Iris pigment epithelial cell (primary cell): ENCODE measurements around the gene MEF2A.
"Not testable (repeated sequence)": the region's sequence is repeated elsewhere in the genome, so short reads cannot be mapped to it uniquely, and the experiment has no call there.

Experiments used
- DNase-seq: peaks from one replicate; pipeline ENCODE4 v3.0.0-alpha.2; 2011; ENCODE audit warnings: low read depth

Gene MEF2A

DNA sequence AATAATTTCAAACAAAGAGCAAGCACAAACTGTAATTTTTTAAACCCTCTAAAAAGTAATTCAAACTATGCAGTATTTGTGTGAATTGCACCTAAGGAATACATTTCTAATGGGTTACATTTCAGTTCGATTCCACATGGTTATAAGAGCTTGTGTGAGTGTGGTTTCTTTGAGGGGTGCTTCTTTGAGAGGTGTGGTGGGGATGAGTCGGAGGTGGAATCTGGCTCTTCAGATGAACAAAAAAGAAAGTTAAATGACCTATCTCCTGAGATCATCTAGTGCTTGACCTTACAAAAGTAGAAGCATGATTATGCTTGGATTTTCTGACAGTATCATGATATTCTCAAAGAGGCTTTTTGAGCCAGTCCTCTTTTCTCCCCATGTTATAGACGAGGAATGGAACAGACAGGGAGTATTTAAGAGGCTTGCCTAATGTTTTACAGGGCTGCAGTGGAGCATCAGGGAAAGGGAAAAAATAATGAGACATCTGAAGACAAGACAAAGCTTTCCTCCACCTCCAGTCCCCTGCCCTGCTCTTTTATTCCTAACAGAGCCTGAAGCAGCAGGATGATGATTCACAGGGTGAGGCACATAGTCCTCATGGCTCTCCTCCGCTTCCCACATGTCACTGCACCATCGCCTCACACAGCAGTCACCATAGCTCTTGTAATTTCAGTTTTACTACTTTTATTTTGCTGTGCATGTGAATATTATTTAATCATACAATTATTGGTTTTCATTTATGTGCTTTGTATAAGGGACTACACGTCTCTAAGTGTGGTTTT is 85.4 kb downstream of the MEF2A start:
- peak; percentile 57 for DNase-seq

DNA sequence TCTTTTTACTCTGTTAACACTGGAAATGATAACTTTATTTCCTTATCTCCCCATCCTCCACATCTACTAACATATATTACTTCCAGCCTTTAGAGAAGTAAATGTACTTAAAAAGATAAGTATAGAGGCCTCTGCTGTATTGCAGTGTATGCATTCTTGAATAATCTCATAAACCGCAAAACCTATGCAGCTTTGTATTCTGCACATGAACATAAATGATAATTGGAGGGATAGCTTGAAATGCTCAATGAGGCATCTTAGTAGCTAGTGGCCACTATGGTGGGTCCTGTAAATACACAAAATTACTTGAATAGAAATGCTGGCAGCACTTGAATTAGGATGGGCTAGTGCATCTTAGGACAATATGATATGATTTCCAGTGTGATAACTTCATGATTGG is 90.4 kb downstream of the MEF2A start:
- no peak for DNase-seq

DNA sequence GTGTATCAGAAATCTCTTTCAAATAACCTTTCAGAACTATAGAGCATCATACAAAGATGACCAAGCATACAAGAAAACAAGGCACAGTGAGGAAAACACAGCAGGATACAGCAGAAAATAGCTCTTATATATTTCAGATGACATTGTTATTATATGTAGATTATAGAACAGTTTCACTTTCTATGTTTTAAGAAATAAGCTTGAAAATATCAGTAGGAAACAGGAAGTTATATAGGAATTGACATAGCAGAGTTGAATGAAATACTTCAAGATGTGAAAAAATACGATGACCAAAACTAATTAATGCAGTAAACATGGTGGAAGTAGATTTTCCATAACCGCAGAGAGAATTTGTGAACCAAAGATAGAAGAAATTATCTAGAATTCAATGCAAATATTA is 92.2 kb downstream of the MEF2A start:
- DNase-seq: no peak

DNA sequence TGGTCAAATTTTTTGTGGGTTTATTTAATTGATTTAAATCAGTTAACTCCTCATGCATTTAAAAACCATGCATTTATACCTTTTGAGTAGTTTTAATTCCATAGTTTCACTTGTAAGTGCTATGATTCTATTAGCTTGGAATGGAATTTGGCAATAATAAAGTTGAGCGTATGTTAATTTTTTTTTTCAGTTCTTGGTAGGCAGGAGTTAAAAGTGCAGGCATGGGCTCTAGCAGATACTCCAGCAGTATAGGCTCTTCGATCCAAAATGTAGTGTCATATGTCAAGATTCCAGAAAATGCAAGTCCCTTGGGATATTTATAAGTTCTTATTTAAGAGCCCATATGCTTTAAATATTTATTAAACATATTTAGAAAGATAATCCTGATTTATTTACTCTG is 97.1 kb downstream of the MEF2A start:
- DNase-seq: no peak

DNA sequence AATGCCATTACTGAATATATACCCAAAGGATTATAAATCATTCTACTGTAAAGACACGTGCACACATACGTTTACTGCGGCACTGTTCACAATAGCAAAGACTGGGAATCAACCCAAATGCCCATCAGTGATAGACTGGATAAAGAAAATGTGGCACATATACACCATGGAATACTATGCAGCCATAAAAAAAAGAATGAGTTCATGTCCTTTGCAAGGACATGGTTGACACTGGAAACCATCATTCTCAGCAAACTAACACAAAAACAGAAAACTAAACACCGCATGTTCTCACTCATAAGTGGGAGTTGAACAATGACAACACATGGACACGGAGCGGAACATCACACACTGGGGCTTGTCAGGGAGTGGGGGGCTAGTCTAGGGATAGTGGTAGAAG is 100.3 kb downstream of the MEF2A start:
- DNase-seq: not testable (repeated sequence)

DNA sequence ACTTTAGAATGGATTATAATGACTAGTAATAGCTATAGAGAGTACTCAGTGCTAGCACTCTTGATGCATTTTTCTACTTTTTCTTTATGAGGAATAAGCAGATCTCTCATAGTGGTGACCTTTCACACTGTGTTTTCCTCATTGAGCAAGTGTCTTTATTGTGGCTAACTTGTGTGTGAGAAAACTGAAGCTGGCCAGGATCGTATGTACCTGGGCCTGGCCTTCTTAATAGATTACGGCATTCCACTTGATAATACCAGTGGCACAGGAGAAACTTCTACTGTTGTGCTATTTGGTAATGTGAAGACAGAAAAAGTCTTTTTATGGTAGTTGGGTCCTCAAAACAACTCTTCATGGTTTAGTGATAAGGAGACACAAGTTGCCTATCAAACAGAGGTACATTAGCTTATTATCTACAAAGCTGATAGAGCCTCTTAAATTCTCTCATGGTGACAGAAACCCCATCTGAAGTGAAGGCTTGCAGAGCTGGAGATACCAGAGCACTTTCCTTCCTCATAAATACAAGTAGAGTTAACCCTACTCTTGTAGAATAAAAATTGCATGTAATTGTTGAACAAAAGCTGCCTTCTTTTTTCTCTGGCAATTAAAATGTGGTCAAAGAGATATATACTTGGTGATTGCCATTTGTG is 102.9 kb downstream of the MEF2A start:
- DNase-seq: no peak

DNA sequence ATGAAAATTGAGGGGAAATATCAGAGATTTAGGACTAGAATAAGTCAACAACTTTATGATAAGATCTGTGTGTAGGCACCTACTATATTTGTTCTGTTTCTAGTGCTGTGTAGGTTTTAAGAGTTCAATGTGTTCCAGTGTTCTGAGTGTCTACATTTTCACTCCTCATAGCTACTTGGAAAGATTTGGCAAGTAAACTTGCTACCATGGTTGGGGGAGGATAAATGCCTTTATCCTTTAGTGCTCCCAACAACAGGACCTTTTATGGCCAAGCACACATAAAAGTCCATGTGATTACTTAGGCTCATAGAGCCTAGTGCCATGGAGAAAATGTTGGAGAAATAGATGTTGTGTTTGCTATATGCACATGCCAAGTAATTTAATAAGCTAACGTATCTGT is 103.5 kb downstream of the MEF2A start:
- DNase-seq: no peak

DNA sequence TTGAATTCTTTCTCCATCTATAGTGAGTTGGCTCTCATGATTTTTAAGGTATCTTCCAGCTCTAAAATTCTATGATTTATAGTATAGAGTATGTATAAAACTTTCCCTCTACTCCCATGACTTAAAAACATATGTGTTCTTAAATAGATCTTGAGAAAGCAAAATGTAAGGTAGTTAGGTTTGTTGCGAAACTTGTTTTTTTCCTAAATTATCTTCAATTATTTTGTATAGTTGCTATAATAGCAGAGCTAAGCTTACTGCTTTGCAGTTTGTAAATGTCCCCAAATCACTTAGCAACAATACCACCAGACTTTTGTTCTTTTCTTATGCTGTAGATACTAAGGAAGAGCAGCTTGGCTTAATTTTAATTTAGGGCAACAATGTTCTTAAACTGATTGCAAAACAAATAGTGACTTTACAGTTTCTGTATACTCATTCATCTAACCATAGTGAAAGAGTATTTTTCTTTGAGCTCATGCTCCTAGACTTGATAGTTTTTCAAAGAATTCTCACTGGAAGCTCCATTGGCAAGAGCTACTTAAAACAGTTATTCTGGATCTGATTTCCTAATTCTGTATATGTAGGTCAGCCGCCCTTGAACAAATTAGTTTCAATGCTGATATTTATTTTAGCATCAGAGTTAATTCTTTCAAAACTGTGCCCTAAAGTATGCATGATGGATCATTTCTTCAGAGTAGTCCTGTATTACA is 106.3 kb downstream of the MEF2A start:
- DNase-seq: no peak

DNA sequence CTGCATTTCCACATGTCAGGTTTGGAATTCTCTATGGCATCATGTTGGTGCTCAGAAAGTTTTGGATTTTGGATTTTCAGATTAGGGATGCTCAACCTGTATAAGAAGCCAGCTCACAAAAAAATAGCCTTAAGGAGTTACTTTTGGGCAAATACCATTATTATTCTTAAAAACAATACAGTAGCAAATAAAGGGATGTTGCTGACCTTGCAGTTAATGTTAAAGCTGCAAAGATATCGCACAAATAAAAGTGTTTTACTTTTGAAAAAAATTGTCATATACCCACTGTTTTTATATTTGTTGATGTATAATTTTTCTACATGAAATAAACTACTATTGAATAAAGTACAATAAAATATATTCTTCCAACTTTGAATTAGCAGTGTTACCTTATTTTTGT is 107.3 kb downstream of the MEF2A start:
- no peak for DNase-seq

DNA sequence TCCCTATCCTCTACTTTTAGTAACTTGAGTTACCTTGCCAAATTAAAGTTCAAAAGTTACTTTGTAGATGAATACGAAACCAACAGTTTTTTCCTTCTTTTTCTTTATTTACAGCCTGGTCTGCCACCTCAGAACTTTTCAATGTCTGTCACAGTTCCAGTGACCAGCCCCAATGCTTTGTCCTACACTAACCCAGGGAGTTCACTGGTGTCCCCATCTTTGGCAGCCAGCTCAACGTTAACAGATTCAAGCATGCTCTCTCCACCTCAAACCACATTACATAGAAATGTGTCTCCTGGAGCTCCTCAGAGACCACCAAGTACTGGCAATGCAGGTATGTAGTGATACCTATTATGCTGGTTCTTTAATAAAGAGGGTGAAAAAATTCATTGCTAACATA is 108.5 kb downstream of the MEF2A start:
- DNase-seq: no peak

DNA sequence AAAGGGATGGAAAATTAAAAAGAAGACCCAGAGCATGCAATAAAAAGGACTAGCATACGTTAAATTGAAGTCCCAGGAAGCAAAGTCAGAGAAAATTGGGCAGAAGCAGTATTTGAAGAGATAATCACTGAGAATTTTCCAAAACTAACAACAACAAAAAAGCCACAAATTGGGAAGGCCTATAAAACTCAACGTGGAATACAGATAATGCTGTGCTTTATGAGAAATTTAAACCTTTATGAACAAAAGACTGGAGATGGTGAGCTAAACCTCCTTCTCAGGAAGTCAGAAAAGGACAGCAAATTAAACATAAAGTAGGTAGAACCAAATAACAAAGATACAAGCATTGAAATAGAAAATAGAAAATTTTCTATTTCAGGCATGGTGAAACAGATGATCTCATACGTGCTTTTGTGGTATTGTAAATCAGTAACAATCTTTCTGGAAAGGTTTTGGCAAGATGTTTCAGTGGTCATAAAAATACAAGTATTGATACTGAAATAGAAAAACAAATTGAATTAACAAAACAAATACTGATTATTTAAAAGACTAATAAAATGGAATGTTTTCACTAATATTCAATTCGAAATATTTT is 111.9 kb downstream of the MEF2A start:
- DNase-seq: no peak

DNA sequence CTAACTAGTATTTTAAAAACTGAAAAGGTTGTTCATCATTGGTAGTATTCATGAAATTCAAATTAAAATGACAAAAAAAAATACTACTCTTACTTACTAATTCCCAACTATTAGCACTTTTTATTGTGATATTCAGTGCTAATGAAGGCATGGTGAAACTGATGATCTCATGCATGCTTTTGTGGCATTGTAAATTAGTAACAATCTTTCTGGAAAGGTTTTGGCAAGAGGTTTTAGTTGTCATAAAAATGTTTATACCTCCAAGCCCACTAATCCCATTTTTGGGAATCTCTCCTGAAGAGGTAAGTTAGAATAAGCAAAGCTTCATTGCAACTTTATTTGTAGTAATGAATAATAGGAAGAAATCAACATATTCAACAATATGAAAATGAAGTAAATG is 114.5 kb downstream of the MEF2A start:
- DNase-seq: no peak

DNA sequence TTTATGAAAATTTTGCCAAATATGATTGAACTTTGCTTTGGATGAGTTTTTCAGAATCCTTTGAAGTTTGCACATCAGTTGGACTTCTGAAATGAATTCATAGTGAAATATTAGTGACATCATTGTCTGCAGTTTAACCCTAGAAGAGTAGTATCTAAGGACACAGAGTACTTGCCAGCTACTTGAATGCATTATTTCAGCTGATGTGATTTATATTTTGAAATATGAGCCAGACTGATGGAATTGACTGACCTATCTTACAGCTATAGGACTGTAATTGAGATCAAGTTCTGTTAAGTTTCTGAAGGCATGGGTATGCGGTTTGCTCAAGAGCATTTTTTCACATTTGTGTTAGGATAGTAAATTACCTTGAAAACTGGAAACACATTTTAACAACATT is 116.2 kb downstream of the MEF2A start:
- DNase-seq: peak; percentile 50

DNA sequence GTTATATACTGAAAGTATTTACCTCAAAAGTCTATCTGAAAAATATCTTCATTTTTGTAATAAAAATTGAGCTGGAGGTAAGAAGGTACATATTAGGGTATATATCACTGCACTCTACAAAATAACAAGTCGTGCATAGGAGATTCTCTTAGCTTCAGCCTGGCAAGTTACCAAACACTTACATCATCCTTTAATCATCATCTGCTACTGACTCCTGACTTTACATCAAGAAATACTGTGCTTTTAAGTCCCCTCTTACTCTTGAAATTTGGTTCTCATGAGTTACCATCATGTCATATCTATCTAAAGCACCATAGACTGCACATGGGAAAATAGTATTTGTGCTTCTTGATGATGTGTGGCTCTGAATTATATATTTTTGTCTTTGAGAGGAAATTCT is 116.7 kb downstream of the MEF2A start:
- peak; percentile 96 for DNase-seq

DNA sequence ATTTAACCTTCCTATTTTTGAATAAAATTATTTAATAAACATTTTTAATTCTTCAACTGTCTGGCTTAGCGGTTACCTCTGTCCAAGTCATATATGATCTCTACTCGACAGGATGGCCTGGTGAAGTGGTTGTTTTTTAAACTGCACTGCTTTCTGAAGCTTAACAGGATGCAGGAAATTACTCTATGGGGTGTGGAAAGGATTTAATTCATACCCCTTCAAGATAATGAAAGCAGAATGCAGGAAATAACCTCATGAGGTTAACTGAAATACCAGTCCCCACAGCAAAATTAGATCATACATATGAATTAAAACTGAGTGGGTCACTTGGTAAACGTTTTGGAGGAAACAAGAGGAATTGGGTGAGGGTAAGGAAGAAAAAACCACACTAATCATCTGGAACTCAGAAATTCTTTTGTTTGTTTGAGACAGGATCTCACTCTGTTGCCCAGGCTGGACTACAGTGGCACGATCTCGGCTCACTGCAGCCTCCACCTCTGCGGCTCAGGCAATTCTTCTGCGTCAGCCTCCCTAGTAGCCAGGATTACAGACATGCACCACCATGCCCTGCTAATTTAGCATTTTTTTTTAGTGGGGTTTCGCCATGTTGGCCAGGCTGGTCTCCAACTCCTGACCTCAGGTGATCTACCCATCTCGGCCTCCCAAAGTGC is 117.4 kb downstream of the MEF2A start:
- DNase-seq: peak; percentile 56

DNA sequence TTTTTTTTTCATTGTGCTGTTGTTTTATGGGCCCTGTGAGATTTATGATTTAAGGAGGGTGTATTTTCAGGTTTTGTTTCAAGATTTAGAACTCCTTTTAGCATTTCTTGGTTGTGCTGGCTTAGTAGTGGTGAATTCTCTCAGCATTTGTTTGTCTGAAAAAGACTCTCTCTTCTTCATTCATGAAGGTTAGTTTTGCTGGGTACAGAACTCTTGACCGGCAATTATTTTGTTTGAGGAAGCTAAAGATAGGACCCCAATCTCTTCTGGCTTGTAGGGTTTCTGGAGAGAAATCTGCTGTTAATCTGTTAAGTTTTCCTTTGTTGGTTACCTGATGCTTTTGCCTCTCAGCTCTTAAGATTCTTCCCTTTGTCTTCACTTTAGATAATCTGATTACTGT is 120.5 kb downstream of the MEF2A start:
- DNase-seq: no peak

DNA sequence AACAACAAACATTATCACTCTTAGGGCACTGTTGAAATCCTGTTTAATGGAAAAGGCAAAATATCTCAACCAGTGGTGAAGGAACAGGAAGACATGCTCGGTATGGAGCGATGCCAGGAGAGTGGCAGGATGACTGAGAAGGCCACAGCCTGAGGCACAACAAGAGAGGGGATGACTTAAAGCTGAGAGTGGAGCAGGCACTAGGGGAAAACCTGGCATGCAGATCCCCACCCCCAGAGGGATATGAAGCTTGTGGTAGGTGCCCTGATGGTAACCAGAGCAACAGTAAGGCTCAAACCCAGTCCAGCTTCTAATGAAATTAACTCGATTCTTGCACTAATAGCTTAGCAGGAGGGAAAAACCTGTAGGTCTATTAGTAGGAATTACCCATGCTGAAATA is 127.0 kb downstream of the MEF2A start:
- no peak for DNase-seq

DNA sequence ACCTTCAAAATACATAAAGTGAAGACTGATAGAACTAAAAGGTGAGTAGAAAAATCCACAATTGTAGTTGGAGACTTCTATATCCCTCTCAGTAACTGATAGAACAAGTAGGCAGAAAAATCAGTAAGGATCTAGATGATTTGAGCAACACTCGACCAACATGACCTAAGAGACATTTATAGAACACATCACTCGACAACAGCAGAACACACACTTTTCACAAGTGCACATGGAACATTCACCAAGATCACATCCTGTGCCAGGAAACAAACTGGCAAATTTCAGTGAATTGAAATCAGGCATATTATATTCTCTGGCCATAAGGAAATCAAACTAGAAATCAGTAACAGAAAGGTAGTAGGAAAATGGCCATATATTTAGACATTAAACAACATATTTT is 130.3 kb downstream of the MEF2A start:
- no peak for DNase-seq

DNA sequence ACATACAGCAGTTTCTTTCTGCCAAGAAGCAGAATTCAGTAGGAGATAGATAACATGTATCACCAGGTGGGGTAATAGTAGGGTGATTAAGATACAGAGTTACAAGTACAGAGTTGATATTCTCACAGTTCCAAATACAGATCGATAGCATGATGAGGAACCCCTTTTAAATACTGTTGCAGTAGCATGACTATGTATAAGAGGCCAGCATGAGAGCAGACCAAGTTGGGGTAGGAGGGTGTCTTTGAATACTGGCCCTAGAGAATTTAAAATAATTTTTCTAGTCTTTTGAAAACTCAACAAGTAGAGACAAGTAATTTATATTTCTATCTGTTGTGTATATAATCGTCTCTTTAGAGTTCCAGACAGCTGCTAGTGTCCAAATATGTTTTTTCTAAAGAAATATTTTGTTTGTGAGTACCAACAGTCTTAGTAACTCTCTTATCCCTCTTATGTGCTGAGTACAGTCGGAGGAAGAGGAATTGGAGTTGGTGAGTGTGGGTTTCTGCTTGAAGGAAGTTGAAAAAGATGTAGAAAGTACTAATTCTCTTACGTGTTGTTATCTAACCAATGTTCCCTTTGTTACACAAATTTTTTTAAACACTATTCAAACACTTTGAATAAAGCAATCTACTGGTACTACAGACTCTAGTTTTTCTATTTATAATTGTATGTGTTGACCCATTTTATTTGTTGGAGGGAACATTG is 137.3 kb downstream of the MEF2A start:
- peak; percentile 56 for DNase-seq

DNA sequence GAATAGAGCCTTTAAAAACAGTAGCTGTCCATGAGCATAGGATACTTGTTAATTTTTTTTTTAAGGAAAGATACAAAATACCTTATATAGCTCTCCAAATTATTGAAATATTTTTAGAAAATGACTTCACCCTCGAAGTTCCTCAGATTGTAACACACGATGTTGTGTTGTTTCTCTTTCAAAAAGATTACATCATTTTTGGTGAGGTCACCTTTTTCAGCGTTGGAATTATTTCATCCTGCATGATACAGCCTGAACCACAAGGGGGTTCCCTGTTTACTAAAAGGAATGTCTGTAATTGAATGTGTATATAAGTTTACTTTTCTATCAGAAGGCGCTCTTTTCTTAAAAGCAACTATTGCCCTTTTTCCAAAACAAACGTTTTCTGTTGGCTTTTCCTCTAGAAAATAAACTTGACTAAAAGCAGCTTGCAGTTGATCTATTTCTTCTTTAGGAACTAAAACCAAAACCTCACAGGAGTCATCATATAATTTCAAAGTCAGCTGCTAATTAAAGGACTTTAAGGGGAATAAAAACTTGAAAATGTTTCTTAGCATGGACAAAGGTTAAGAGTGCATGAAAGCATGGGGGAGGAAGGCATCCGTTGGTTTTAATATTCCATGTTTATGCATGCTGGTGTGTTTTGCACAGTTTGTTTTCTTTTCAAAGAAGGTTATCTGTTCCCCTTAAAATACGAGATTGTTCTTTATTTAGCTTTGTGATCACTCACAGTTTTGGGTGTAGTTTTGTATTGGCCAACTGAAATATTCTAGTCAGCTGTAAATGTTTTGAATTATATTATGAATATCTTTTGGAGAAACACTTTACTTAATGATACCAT is 138.0 kb downstream of the MEF2A start:
- DNase-seq: peak; percentile 94

DNA sequence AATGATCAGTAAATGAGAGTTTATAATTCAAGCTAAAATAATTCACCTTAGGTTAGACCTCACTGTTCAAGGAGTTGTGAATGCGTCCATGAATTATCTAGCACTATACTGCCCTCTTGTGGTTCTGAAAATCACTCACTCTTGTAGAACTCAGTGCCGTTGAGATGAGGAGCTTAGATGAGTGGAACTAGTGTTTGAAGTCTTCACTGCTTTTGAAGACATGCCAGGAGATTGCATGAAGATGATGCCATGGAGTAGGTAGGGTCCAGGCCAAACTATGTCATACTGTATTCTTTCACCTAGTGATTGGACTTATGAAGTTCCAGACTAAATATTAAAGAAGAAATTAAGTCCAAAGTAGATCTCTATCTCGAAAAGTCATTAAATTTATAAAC is 138.7 kb downstream of the MEF2A start:
- peak; percentile 90 for DNase-seq
